WTC11 (cell line): Measurements from ENCODE around the gene ANKRD2. TPM values are rescaled to one million over a fixed set of nuclear protein-coding genes. Genes with fewer than 3 reads are reported as not detected.

Experiments
- ATAC-seq: fragments of 200-7000 bp; cut with Tn5 transposase; 2 replicates; pipeline ENCODE4 v1.10.0; 2021; ENCODE audit warnings: mild to moderate bottlenecking, moderate library complexity
- CTCF ChIA-PET: fragments of 300-600 bp; sonication (Branson Sonifier 250); formaldehyde crosslinking; loops from one replicate; lab custom pipeline; 2021; ENCODE audit warnings: antibody characterized with exemption; lab: Charles Lee
- POLR2A ChIA-PET: fragments of 350-600 bp; sonication (Branson Sonifier 250); formaldehyde crosslinking; loops from one replicate; lab custom pipeline; 2021; ENCODE audit warnings: antibody characterized with exemption; lab: Charles Lee
- DNase-seq: peaks from one replicate; pipeline ENCODE4 v3.0.0; 2021; ENCODE audit warnings: low spot score
- H3K27ac Mint-ChIP-seq: 2 replicates; pipeline ENCODE4 v1.8.0; 2021; ENCODE audit warnings: mixed read lengths
- H3K27me3 Mint-ChIP-seq: 2 replicates; pipeline ENCODE4 v1.8.0; 2021; ENCODE audit warnings: low read depth, mild to moderate bottlenecking, moderate library complexity, mixed read lengths
- H3K36me3 Mint-ChIP-seq: 2 replicates; pipeline ENCODE4 v1.8.0; 2021; ENCODE audit warnings: mixed read lengths
- H3K4me1 Mint-ChIP-seq: 2 replicates; pipeline ENCODE4 v1.8.0; 2022; ENCODE audit warnings: mixed read lengths
- H3K4me3 Mint-ChIP-seq: 2 replicates; pipeline ENCODE4 v1.8.0; 2021; ENCODE audit warnings: mild to moderate bottlenecking, moderate library complexity, mixed read lengths
- H3K9me3 Mint-ChIP-seq: 2 replicates; pipeline ENCODE4 v1.8.0; 2021; ENCODE audit warnings: mixed read lengths
- ATF6 ChIP-seq: sonication (generic); formaldehyde crosslinking; IDR thresholded peaks from 2 replicates; pipeline ENCODE4 v1.8.1; 2023; ENCODE audit warnings: mild to moderate bottlenecking, missing genetic modification reagents
- CREB1 ChIP-seq: sonication (generic); formaldehyde crosslinking; IDR thresholded peaks from 2 replicates; pipeline ENCODE4 v1.8.0; 2023; ENCODE audit warnings: mild to moderate bottlenecking, missing genetic modification reagents
- E2F4 ChIP-seq: sonication (generic); formaldehyde crosslinking; IDR thresholded peaks from 2 replicates; pipeline ENCODE4 v1.8.1; 2022; ENCODE audit warnings: low read depth, mild to moderate bottlenecking, moderate library complexity, missing genetic modification reagents, borderline replicate concordance
- EMX1 ChIP-seq: fragments of 250-450 bp; sonication (Bioruptor Pico); IDR thresholded peaks from 2 replicates; pipeline ENCODE4 v1.8.0; 2021; ENCODE audit warnings: mild to moderate bottlenecking
- FOXP1 ChIP-seq: sonication (generic); formaldehyde crosslinking; IDR thresholded peaks from 2 replicates; pipeline ENCODE4 v1.8.0; 2022; ENCODE audit warnings: missing genetic modification reagents, mild to moderate bottlenecking, moderate library complexity, borderline replicate concordance
- GABPB1 ChIP-seq: sonication (generic); formaldehyde crosslinking; IDR thresholded peaks from 2 replicates; pipeline ENCODE4 v1.8.1; 2023; ENCODE audit warnings: mild to moderate bottlenecking, missing genetic modification reagents
- IRF1 ChIP-seq: sonication (generic); formaldehyde crosslinking; IDR thresholded peaks from 2 replicates; pipeline ENCODE4 v1.8.0; 2023; ENCODE audit warnings: missing genetic modification reagents
- NFE2L1 ChIP-seq: sonication (generic); formaldehyde crosslinking; IDR thresholded peaks from 2 replicates; pipeline ENCODE4 v1.8.1; 2023; ENCODE audit warnings: missing genetic modification reagents
- PREB ChIP-seq: sonication (generic); formaldehyde crosslinking; IDR thresholded peaks from 2 replicates; pipeline ENCODE4 v1.8.1; 2022; ENCODE audit warnings: mild to moderate bottlenecking, missing genetic modification reagents, moderate library complexity, borderline replicate concordance
- SOX15 ChIP-seq: fragments of 250-450 bp; sonication (Bioruptor Pico); IDR thresholded peaks from 2 replicates; pipeline ENCODE4 v1.9.0; 2021; ENCODE audit warnings: mild to moderate bottlenecking
- STAT6 ChIP-seq: sonication (generic); formaldehyde crosslinking; conservative IDR thresholded peaks from 2 replicates; pipeline ENCODE4 v1.8.1; 2023; ENCODE audit warnings: mild to moderate bottlenecking, low read depth, missing genetic modification reagents, moderate library complexity
- TCF7 ChIP-seq: sonication (generic); formaldehyde crosslinking; IDR thresholded peaks from 2 replicates; pipeline ENCODE4 v1.8.0; 2022; ENCODE audit warnings: mild to moderate bottlenecking, low read depth, missing genetic modification reagents, moderate library complexity
- TEAD1 ChIP-seq: sonication (generic); formaldehyde crosslinking; IDR thresholded peaks from 2 replicates; pipeline ENCODE4 v1.8.0; 2022; ENCODE audit warnings: mild to moderate bottlenecking, missing genetic modification reagents
- ZBTB21 ChIP-seq: sonication (generic); formaldehyde crosslinking; IDR thresholded peaks from 2 replicates; pipeline ENCODE4 v1.8.1; 2023; ENCODE audit warnings: mild to moderate bottlenecking, missing genetic modification reagents, borderline replicate concordance
- ZNF671 ChIP-seq: fragments of 250-450 bp; sonication (Bioruptor Pico); IDR thresholded peaks from 2 replicates; pipeline ENCODE4 v1.8.0; 2021; ENCODE audit warnings: mild to moderate bottlenecking
- total RNA-seq: library from RNA; stranded (reverse); gene quantifications from 3 replicates; pipeline ENCODE4 v1.2.3, GENCODE V29; 2021
- TF ChIP-seq, protein P1 (sequence below): sonication (generic); formaldehyde crosslinking; IDR thresholded peaks from 2 replicates; pipeline ENCODE4 v1.8.1; 2023; ENCODE audit warnings: mild to moderate bottlenecking, missing genetic modification reagents, borderline replicate concordance
- TF ChIP-seq, protein P2 (sequence below): sonication (generic); formaldehyde crosslinking; conservative IDR thresholded peaks from 2 replicates; pipeline ENCODE4 v1.8.1; 2022; ENCODE audit warnings: mild to moderate bottlenecking, missing genetic modification reagents
- TF ChIP-seq, protein P3 (sequence below): sonication (generic); formaldehyde crosslinking; IDR thresholded peaks from 2 replicates; pipeline ENCODE4 v1.8.1; 2023; ENCODE audit warnings: mild to moderate bottlenecking, missing genetic modification reagents, moderate library complexity
- TF ChIP-seq, protein P4 (sequence below): sonication (generic); formaldehyde crosslinking; IDR thresholded peaks from 2 replicates; pipeline ENCODE4 v1.8.1; 2023; ENCODE audit warnings: mild to moderate bottlenecking, missing genetic modification reagents, moderate library complexity

Gene ANKRD2
- total RNA-seq, 1 experiment from 2014 or later = not detected

GRCh38 chr10:97589479-97589878, 16.9 kb downstream of the ANKRD2 start, which contains the start of gene C10orf62 (continued):
- TF ChIP-seq, protein P1, sequence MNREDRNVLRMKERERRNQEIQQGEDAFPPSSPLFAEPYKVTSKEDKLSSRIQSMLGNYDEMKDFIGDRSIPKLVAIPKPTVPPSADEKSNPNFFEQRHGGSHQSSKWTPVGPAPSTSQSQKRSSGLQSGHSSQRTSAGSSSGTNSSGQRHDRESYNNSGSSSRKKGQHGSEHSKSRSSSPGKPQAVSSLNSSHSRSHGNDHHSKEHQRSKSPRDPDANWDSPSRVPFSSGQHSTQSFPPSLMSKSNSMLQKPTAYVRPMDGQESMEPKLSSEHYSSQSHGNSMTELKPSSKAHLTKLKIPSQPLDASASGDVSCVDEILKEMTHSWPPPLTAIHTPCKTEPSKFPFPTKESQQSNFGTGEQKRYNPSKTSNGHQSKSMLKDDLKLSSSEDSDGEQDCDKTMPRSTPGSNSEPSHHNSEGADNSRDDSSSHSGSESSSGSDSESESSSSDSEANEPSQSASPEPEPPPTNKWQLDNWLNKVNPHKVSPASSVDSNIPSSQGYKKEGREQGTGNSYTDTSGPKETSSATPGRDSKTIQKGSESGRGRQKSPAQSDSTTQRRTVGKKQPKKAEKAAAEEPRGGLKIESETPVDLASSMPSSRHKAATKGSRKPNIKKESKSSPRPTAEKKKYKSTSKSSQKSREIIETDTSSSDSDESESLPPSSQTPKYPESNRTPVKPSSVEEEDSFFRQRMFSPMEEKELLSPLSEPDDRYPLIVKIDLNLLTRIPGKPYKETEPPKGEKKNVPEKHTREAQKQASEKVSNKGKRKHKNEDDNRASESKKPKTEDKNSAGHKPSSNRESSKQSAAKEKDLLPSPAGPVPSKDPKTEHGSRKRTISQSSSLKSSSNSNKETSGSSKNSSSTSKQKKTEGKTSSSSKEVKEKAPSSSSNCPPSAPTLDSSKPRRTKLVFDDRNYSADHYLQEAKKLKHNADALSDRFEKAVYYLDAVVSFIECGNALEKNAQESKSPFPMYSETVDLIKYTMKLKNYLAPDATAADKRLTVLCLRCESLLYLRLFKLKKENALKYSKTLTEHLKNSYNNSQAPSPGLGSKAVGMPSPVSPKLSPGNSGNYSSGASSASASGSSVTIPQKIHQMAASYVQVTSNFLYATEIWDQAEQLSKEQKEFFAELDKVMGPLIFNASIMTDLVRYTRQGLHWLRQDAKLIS (CRISPR knock-in tag) = no peak
- TF ChIP-seq, protein P2, sequence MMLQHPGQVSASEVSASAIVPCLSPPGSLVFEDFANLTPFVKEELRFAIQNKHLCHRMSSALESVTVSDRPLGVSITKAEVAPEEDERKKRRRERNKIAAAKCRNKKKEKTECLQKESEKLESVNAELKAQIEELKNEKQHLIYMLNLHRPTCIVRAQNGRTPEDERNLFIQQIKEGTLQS (CRISPR knock-in tag) = no peak
- TF ChIP-seq CREB1 = no peak
- no peak for TF ChIP-seq NFE2L1 (CRISPR knock-in tag)
- TF ChIP-seq TCF7 (CRISPR knock-in tag) = no peak

DNA sequence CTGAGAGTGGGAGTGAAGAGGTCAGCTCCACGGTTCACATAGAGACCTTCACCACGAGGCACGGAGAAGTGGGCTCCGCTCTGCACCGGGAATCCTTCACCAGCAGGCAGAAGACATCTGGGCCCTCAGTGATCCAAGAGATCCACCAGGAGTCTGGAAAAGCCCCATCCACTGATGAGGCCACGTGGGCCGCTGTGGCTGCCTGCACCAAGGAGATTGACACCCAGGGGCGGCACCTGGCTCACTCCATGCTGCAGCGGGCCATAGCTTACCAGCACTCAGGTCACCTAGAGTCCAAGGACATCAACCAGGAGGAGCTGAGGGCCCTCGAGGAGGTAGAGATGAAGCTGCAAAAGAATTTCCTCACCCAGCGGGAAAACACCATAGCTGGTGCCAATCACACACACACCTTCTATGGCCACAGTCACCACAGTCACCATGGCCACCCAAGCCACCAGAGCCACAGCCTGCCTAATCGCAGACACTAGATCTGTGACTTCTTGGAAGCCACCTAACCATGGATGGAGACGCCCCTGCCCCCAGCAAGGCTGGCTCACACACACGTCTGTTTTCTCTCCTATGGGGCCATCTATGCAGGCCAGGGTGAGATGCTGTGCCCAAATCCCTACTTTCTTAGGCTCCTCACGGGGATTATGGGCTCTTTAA, 17.6 kb downstream of the ANKRD2 start:
- no peak for TF ChIP-seq EMX1
- TF ChIP-seq E2F4 (CRISPR knock-in tag) = no peak
- TF ChIP-seq FOXP1 (CRISPR knock-in tag) = no peak
- no peak for TF ChIP-seq TEAD1 (CRISPR knock-in tag)
- TF ChIP-seq SOX15 (CRISPR knock-in tag) = no peak
- no peak for TF ChIP-seq IRF1 (CRISPR knock-in tag)
- no peak for TF ChIP-seq STAT6 (CRISPR knock-in tag)
- no peak for TF ChIP-seq ZBTB21
- TF ChIP-seq PREB (CRISPR knock-in tag) = no peak
- TF ChIP-seq ZNF671 = no peak
- TF ChIP-seq, protein P3, sequence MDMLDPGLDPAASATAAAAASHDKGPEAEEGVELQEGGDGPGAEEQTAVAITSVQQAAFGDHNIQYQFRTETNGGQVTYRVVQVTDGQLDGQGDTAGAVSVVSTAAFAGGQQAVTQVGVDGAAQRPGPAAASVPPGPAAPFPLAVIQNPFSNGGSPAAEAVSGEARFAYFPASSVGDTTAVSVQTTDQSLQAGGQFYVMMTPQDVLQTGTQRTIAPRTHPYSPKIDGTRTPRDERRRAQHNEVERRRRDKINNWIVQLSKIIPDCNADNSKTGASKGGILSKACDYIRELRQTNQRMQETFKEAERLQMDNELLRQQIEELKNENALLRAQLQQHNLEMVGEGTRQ (CRISPR knock-in tag) = no peak
- no peak for TF ChIP-seq GABPB1 (CRISPR knock-in tag)
- TF ChIP-seq, protein P4, sequence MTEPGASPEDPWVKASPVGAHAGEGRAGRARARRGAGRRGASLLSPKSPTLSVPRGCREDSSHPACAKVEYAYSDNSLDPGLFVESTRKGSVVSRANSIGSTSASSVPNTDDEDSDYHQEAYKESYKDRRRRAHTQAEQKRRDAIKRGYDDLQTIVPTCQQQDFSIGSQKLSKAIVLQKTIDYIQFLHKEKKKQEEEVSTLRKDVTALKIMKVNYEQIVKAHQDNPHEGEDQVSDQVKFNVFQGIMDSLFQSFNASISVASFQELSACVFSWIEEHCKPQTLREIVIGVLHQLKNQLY (CRISPR knock-in tag) = no peak
- TF ChIP-seq ATF6 (CRISPR knock-in tag) = no peak
- TF ChIP-seq, all 79 proteins: peak for 0
- ATAC-seq (no peak), DNase-seq (no peak)
- H3K9me3 Mint-ChIP-seq = no peaks in the 10 kb centered on the region
- H3K27me3 Mint-ChIP-seq = no peaks in the 10 kb centered on the region
- H3K36me3 Mint-ChIP-seq = no peaks in the 10 kb centered on the region
- ChIA-PET CTCF (interaction anchor here (3.4 kb wide), 1 partner anchor 18 kb away, joined by 15 read pairs; the partner anchor contains the start of gene ANKRD2), POLR2A (no interaction called here)
- H3K4me3 Mint-ChIP-seq = no peak overlapping the region
- no peak overlapping the region for H3K27ac Mint-ChIP-seq
- no peaks in the 10 kb centered on the region for H3K4me1 Mint-ChIP-seq
